WTC11 (cell line): Measurements from ENCODE around the gene PBRM1. TPM values are rescaled to one million over a fixed set of nuclear protein-coding genes. Genes with fewer than 3 reads are reported as not detected.

Source experiments
- ATAC-seq: fragments of 200-7000 bp; cut with Tn5 transposase; 2 replicates; pipeline ENCODE4 v1.10.0; 2021; ENCODE audit warnings: mild to moderate bottlenecking, moderate library complexity
- CTCF ChIA-PET: fragments of 300-600 bp; sonication (Branson Sonifier 250); formaldehyde crosslinking; loops from one replicate; lab custom pipeline; 2021; ENCODE audit warnings: antibody characterized with exemption; lab: Charles Lee
- POLR2A ChIA-PET: fragments of 350-600 bp; sonication (Branson Sonifier 250); formaldehyde crosslinking; loops from one replicate; lab custom pipeline; 2021; ENCODE audit warnings: antibody characterized with exemption; lab: Charles Lee
- DNase-seq: peaks from one replicate; pipeline ENCODE4 v3.0.0; 2021; ENCODE audit warnings: low spot score
- H3K27ac Mint-ChIP-seq: 2 replicates; pipeline ENCODE4 v1.8.0; 2021; ENCODE audit warnings: mixed read lengths
- H3K27me3 Mint-ChIP-seq: 2 replicates; pipeline ENCODE4 v1.8.0; 2021; ENCODE audit warnings: low read depth, mild to moderate bottlenecking, moderate library complexity, mixed read lengths
- H3K36me3 Mint-ChIP-seq: 2 replicates; pipeline ENCODE4 v1.8.0; 2021; ENCODE audit warnings: mixed read lengths
- H3K4me1 Mint-ChIP-seq: 2 replicates; pipeline ENCODE4 v1.8.0; 2022; ENCODE audit warnings: mixed read lengths
- H3K4me3 Mint-ChIP-seq: 2 replicates; pipeline ENCODE4 v1.8.0; 2021; ENCODE audit warnings: mild to moderate bottlenecking, moderate library complexity, mixed read lengths
- H3K9me3 Mint-ChIP-seq: 2 replicates; pipeline ENCODE4 v1.8.0; 2021; ENCODE audit warnings: mixed read lengths
- AFF4 ChIP-seq: sonication (generic); formaldehyde crosslinking; IDR thresholded peaks from 2 replicates; pipeline ENCODE4 v1.8.1; 2023; ENCODE audit warnings: mild to moderate bottlenecking, missing genetic modification reagents, borderline replicate concordance
- CREB1 ChIP-seq: sonication (generic); formaldehyde crosslinking; IDR thresholded peaks from 2 replicates; pipeline ENCODE4 v1.8.0; 2023; ENCODE audit warnings: mild to moderate bottlenecking, missing genetic modification reagents
- E2F1 ChIP-seq: sonication (generic); formaldehyde crosslinking; IDR thresholded peaks from 2 replicates; pipeline ENCODE4 v1.8.0; 2022; ENCODE audit warnings: mild to moderate bottlenecking, missing genetic modification reagents
- E2F4 ChIP-seq: sonication (generic); formaldehyde crosslinking; IDR thresholded peaks from 2 replicates; pipeline ENCODE4 v1.8.1; 2022; ENCODE audit warnings: low read depth, mild to moderate bottlenecking, moderate library complexity, missing genetic modification reagents, borderline replicate concordance
- GTF2I ChIP-seq: fragments of 250-450 bp; sonication (Bioruptor Pico); conservative IDR thresholded peaks from 2 replicates; pipeline ENCODE4 v1.4.0; 2021; ENCODE audit warnings: mild to moderate bottlenecking
- NFE2L1 ChIP-seq: sonication (generic); formaldehyde crosslinking; IDR thresholded peaks from 2 replicates; pipeline ENCODE4 v1.8.1; 2023; ENCODE audit warnings: missing genetic modification reagents
- RORB ChIP-seq: fragments of 250-450 bp; sonication (Bioruptor Pico); IDR thresholded peaks from 2 replicates; pipeline ENCODE4 v1.9.0; 2021; ENCODE audit warnings: mild to moderate bottlenecking
- SMAD3 ChIP-seq: sonication (generic); formaldehyde crosslinking; IDR thresholded peaks from 2 replicates; pipeline ENCODE4 v1.8.0; 2022; ENCODE audit warnings: missing genetic modification reagents, mild to moderate bottlenecking, borderline replicate concordance
- SMAD4 ChIP-seq: sonication (generic); formaldehyde crosslinking; IDR thresholded peaks from 2 replicates; pipeline ENCODE4 v1.8.0; 2022; ENCODE audit warnings: mild to moderate bottlenecking, missing genetic modification reagents
- ZNF396 ChIP-seq: fragments of 250-450 bp; sonication (Bioruptor Pico); IDR thresholded peaks from 2 replicates; pipeline ENCODE4 v1.8.0; 2021; ENCODE audit warnings: mild to moderate bottlenecking, moderate library complexity, borderline replicate concordance
- ZNF416 ChIP-seq: fragments of 250-450 bp; sonication (Bioruptor Pico); IDR thresholded peaks from 2 replicates; pipeline ENCODE4 v1.9.0; 2021; ENCODE audit warnings: mild to moderate bottlenecking, inconsistent platforms
- ZNF423 ChIP-seq: fragments of 250-450 bp; sonication (Bioruptor Pico); IDR thresholded peaks from 2 replicates; pipeline ENCODE4 v2.1.2; 2022; ENCODE audit warnings: mild to moderate bottlenecking, moderate library complexity
- ZNF425 ChIP-seq: fragments of 250-450 bp; sonication (Bioruptor Pico); conservative IDR thresholded peaks from 2 replicates; pipeline ENCODE4 v1.9.0; 2021; ENCODE audit warnings: mild to moderate bottlenecking
- ZNF532 ChIP-seq: fragments of 250-450 bp; sonication (Bioruptor Pico); IDR thresholded peaks from 2 replicates; pipeline ENCODE4 v1.9.0; 2021; ENCODE audit warnings: mild to moderate bottlenecking, borderline replicate concordance
- total RNA-seq: library from RNA; stranded (reverse); gene quantifications from 3 replicates; pipeline ENCODE4 v1.2.3, GENCODE V29; 2021

The PBRM1 gene
- total RNA-seq, 1 experiment from 2014 or later, result 48.8 TPM

- TF ChIP-seq ZNF532, result no peak
- TF ChIP-seq ZNF425, result no peak
- TF ChIP-seq, all 79 proteins: peak for 0
These were observed 111.4 kb downstream of the PBRM1 start (continued) for GRCh38 chr3:52574056-52574965.

- Mint-ChIP-seq H3K4me3 (no peak overlapping the region), H3K27me3 (no peaks in the 10 kb centered on the region), H3K4me1 (no peaks in the 10 kb centered on the region), H3K36me3 (peaks cover 7% of the 10 kb centered on the region; the same call in 1 of the 2 replicates), H3K27ac (no peak overlapping the region), H3K9me3 (no peaks in the 10 kb centered on the region)
- CTCF ChIA-PET, result interaction anchor here (0.7 kb wide), 1 partner anchor 499 kb away, joined by 3 read pairs; no protein-coding TSS in a partner anchor
- no peak for TF ChIP-seq ZNF423 (CRISPR knock-in tag)
- TF ChIP-seq ZNF425, result no peak
- no peak for TF ChIP-seq SMAD4 (CRISPR knock-in tag)
- TF ChIP-seq GTF2I, result no peak
- no peak for TF ChIP-seq CREB1
- no peak for TF ChIP-seq AFF4 (CRISPR knock-in tag)
- no peak for TF ChIP-seq E2F4 (CRISPR knock-in tag)
- no peak for TF ChIP-seq E2F1 (CRISPR knock-in tag)
- no peak for TF ChIP-seq RORB
- no peak for TF ChIP-seq NFE2L1 (CRISPR knock-in tag)
- no peak for TF ChIP-seq ZNF416 (CRISPR knock-in tag)
- no peak for TF ChIP-seq ZNF396 (CRISPR knock-in tag)
- no peak for TF ChIP-seq SMAD3 (CRISPR knock-in tag)
- ATAC-seq, result no peak
- POLR2A ChIA-PET, result interaction anchor here (0.6 kb wide), 1 partner anchor 235 kb away, joined by 3 read pairs; no protein-coding TSS in a partner anchor
- no peak for DNase-seq
These were observed 113.5 kb downstream of the PBRM1 start for GRCh38 chr3:52572221-52572620.
